Naive thymus-derived CD4-positive, alpha-beta T cell (primary cell): Measurements from ENCODE around the gene OR2M2. TPM values are rescaled to one million over a fixed set of nuclear protein-coding genes. Genes with fewer than 3 reads are reported as not detected.

Experiments
- polyA plus RNA-seq, 2 donors: library from polyadenylated mRNA; unstranded; fragments of 300-500 nt; fragmentation: Illumina TruSeq; gene quantifications; one replicate each; pipeline ENCODE4 v1.2.3, GENCODE V29; 2021
- total RNA-seq, 6 experiments: library from RNA in 5 of 6; stranded (reverse) in 5 of 6; gene quantifications; 1 replicate in 5 of 6; 2 replicates in 1 of 6; pipeline ENCODE4 v1.2.3 and lab custom pipeline; 2021 to 2026

OR2M2 gene
- total and polyA plus RNA-seq, 7 experiments from 2014 or later = not detected

Other genes starting within 250 kb of the OR2M2 start
- not detected for gene OR2AJ1, start 249.9 kb upstream of the OR2M2 start, total RNA-seq
- gene OR2AJ1, start 249.9 kb upstream of the OR2M2 start, polyA plus RNA-seq = not detected
- 1 to 10 TPM in 1 of 5 experiments, under 1 TPM in 2, not detected in 2; 0.66 to 1.4 (median 0.94) TPM for gene OR2L8, start 226.0 kb upstream of the OR2M2 start, total RNA-seq
- gene OR2L8, start 226.0 kb upstream of the OR2M2 start, polyA plus RNA-seq = not detected
- under 1 TPM in 4 of 5 experiments, not detected in 1; 0.22 to 0.65 (median 0.48) TPM for gene OR2AK2, start 209.6 kb upstream of the OR2M2 start, total RNA-seq
- gene OR2AK2, start 209.6 kb upstream of the OR2M2 start, polyA plus RNA-seq = not detected
- under 1 TPM in 4 of 5 experiments, not detected in 1; 0.10 to 0.51 (median 0.26) TPM for gene OR2L5, start 161.2 kb upstream of the OR2M2 start, total RNA-seq
- not detected for gene OR2L5, start 161.2 kb upstream of the OR2M2 start, polyA plus RNA-seq
- under 1 TPM; 0.17 to 0.64 (median 0.32) TPM for gene OR2L2, start 144.8 kb upstream of the OR2M2 start, total RNA-seq
- under 1 TPM; 0.33 to 0.36 TPM for gene OR2L2, start 144.8 kb upstream of the OR2M2 start, polyA plus RNA-seq
- gene OR2L3, start 128.0 kb upstream of the OR2M2 start, total RNA-seq = under 1 TPM in 2 of 5 experiments, not detected in 3; 0.17 to 0.27 TPM
- gene OR2L3, start 128.0 kb upstream of the OR2M2 start, polyA plus RNA-seq = not detected
- under 1 TPM in 2 of 5 experiments, not detected in 3; 0.21 to 0.24 TPM for gene OR2L13, start 79.6 kb upstream of the OR2M2 start, total RNA-seq
- under 1 TPM in 1 of 2 donors, not detected in 1; 0.17 TPM for gene OR2L13, start 79.6 kb upstream of the OR2M2 start, polyA plus RNA-seq
- gene OR2M5, start 29.7 kb upstream of the OR2M2 start, total RNA-seq = not detected
- not detected for gene OR2M5, start 29.7 kb upstream of the OR2M2 start, polyA plus RNA-seq
- gene OR2M3, start 22.4 kb downstream of the OR2M2 start, total RNA-seq = under 1 TPM in 1 of 5 experiments, not detected in 4; 0.03 TPM
- gene OR2M3, start 22.4 kb downstream of the OR2M2 start, polyA plus RNA-seq = not detected
- gene OR2M4, start 56.6 kb downstream of the OR2M2 start, total RNA-seq = not detected
- not detected for gene OR2M4, start 56.6 kb downstream of the OR2M2 start, polyA plus RNA-seq
- gene OR2T33, start 103.2 kb downstream of the OR2M2 start, total RNA-seq = not detected
- not detected for gene OR2T33, start 103.2 kb downstream of the OR2M2 start, polyA plus RNA-seq
- not detected for gene OR2T12, start 128.6 kb downstream of the OR2M2 start, total RNA-seq
- gene OR2T12, start 128.6 kb downstream of the OR2M2 start, polyA plus RNA-seq = not detected
- gene OR2M7, start 149.7 kb downstream of the OR2M2 start, total RNA-seq = not detected
- gene OR2M7, start 149.7 kb downstream of the OR2M2 start, polyA plus RNA-seq = not detected
- gene OR14C36, start 174.0 kb downstream of the OR2M2 start, total RNA-seq = not detected
- not detected for gene OR14C36, start 174.0 kb downstream of the OR2M2 start, polyA plus RNA-seq
- gene OR2T4, start 186.8 kb downstream of the OR2M2 start, total RNA-seq = not detected
- gene OR2T4, start 186.8 kb downstream of the OR2M2 start, polyA plus RNA-seq = not detected
- not detected for gene OR2T6, start 200.9 kb downstream of the OR2M2 start, total RNA-seq
- gene OR2T6, start 200.9 kb downstream of the OR2M2 start, polyA plus RNA-seq = not detected
- gene OR2T1, start 228.2 kb downstream of the OR2M2 start, total RNA-seq = not detected
- not detected for gene OR2T1, start 228.2 kb downstream of the OR2M2 start, polyA plus RNA-seq